Jurkat, Clone E6-1 (cell line): ENCODE measurements around the gene NSF.
"Not testable (repeated sequence)": the region's sequence is repeated elsewhere in the genome, so short reads cannot be mapped to it uniquely, and the experiment has no call there.

Source experiments
- DNase-seq: peaks from one replicate; pipeline ENCODE4 v3.0.0-alpha.2; 2011; ENCODE audit warnings: low read depth, low spot score
- H3K4me3 ChIP-seq: 2 replicates; pipeline ENCODE4 v1.5.1; 2011; ENCODE audit warnings: mild to moderate bottlenecking, low read length, control low read depth, moderate library complexity

NSF gene

GRCh38 chr17:46741122-46741730 is 150.8 kb downstream of the NSF start:
- no peak for DNase-seq
- H3K4me3 ChIP-seq = no peak overlapping the region

DNA sequence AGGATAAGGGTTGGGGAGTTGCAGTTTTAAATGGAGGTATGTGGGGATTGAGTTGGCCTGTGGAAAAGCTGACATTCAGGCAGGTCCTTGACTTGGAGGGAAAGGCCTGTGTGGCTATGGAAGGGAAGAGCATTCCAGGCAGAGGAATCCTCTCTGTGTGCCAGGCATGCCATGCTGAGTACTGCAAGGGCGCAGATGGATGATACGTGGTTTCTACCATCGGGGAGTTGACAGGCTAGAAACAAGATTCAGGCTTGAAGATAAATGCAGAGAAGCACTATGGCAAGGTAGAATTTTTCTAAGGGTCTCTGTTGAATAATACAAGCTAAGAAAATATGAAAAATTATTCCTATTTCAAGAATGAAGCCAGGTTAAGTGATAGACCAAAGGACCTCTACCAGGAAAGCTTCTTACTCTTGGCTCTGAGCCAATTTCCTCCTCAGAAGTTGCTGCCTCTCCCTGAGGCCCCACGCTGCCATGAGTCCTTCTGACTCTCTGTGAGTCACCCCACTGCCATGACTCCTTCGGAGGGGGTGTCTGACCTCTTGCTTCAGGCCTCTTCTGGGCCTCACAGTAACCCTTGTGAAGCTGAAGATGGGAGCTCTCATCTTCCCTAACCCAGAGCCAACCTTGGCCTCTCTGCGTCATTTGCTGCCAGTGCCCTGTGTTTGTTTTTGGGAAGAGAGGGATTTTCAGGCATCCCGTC is 152.2 kb downstream of the NSF start:
- H3K4me3 ChIP-seq = no peak overlapping the region
- no peak for DNase-seq

DNA sequence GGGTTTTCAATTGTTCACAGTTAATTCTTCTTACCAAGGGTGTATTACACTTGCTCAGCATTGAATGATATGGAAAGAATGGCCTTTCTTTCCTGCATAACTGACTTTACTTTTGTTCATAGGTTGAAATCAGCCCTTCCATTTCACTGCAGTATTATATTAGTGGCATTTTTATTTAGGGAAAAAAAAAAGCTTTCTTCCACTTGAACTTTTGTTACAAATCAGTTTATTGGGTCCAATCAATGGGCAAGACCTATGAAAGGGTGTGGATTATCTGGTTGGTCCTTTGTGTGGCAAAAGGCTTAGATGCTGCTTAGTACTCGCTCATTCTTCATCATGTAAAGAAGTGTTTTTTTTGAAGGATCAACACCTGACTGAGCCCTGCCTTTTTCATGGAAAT is 154.0 kb downstream of the NSF start:
- H3K4me3 ChIP-seq = no peak overlapping the region
- no peak for DNase-seq

DNA sequence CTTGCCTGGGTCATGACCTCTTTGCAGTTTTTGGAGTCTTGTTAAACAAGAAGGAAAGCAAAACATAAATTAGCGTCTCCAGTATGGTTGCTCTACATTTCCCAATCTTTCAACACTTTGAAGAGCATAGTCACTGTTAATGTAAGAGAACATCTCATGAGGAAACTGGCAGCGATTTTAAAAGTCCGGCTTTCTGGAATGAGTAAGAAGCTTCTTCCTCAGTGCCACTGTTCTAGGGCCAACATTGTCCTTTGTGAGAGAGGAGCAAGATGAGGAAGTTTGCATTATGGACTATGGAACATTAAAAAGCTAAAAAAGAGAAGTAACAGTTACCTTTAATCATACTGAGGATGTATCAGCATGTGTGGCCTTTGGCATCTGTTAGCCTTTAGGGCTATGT is 154.9 kb downstream of the NSF start:
- DNase-seq = no peak
- H3K4me3 ChIP-seq = no peak overlapping the region

DNA sequence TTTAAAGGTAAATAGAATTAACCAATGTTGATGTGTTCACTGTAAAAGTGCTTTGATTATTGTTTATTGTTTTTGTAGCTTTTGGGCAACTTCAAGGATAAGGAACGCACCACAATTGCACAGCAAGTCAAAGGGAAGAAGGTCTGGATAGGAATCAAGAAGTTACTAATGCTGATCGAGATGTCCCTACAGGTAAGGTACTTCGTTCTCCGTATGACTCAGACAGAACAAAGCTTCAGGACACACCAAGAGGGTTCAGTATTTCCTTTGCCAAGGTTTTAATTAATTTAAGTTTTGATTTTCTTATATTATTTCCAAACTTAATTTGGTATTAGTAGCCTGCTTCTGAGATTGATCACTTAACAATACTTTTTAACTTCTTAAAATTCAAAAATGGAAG is 161.0 kb downstream of the NSF start:
- no peak for DNase-seq
- no peak overlapping the region for H3K4me3 ChIP-seq

DNA sequence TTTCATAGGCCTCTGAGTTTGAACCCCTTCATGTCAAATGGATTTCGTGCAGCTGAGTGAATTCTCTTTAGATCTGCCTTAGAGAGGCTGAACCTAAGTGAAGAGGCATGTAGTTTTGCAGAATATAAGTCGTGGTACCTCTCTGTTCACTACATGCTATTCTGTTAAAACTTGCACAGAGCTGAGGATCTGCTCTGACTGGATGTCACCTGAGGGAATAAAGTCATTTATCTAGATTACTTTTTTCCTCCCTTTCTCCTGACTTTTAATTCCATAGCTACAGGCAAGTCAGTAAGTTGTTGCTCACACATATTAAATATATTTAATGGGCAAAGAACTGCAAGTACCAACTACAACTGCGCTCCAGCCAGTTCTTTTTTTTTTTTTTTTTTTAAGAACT is 163.3 kb downstream of the NSF start:
- no peak for DNase-seq
- H3K4me3 ChIP-seq = no peak overlapping the region

GRCh38 chr17:46756081-46756735 is 165.7 kb downstream of the NSF start:
- no peak for DNase-seq

DNA sequence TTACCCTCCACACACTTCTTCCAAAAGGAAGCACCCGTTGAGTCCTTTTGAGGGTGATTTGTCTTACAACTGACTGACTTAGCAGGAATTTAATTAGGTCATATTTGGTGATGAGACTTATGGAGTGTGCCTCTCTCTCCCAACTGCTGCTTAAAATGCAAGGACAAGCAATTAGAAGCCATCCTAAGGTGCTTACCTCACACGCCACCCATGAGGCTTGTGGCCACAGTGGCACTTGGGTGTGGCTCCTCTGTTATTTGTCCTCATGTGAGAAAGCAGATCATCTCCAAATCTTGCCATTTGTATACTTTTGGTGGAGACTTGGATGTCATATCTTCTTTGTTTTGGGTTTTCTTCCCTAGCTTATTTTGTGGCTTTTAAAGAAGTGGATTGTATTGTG is 166.4 kb downstream of the NSF start:
- no peak for DNase-seq
- H3K4me3 ChIP-seq = no peak overlapping the region

More at GRCh38 chr17:46756081-46756735, 165.7 kb downstream of the NSF start:
- no peak overlapping the region for H3K4me3 ChIP-seq

DNA sequence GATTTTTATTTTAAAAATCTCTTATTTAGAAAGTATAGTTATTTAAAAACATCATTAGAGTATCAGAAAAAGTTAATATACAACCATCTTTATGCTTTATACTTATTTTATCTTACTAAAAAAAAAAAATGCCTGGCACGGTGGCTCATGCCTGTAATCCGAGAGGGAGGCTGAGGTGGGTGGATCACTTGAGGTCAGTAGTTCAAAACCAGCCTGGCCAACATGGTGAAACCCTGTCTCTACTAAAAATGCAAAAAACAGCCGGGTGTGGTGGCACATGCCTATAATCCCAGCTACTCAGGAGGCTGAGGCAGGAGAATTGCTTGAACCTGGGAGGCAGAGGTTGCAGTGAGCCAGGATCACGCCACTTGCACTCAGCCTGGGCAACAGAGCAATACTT is 167.1 kb downstream of the NSF start:
- not testable (repeated sequence) for H3K4me3 ChIP-seq, DNase-seq

DNA sequence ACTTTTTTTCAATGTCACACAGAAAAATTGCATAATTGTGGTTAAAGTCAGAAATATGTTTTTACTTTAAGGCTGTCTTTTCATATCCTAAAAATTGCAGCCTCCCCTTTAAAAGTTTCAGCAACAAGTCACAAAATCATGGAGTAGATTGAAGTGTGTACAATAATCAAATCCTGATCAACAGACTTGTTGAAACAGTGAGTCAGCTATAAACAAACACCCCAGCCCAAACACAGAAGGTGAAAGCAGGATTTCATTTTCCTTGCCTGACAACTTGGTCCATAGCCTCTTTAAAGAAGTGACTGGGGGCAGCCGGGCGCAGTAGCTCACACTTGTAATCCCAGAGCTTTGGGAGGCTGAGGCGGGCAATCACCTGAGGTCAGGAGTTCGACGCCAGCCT is 168.1 kb downstream of the NSF start:
- H3K4me3 ChIP-seq = no peak overlapping the region
- no peak for DNase-seq

GRCh38 chr17:46759141-46759540 is 168.7 kb downstream of the NSF start:
- DNase-seq = no peak

GRCh38 chr17:46763416-46763815 is 172.9 kb downstream of the NSF start:
- DNase-seq = no peak
- H3K4me3 ChIP-seq = no peak overlapping the region

More at GRCh38 chr17:46759141-46759540, 168.7 kb downstream of the NSF start:
- no peak overlapping the region for H3K4me3 ChIP-seq

- no peak overlapping the region for H3K4me3 ChIP-seq
- no peak for DNase-seq
These were observed 173.7 kb downstream of the NSF start for GRCh38 chr17:46764000-46764708.

- H3K4me3 ChIP-seq = no peak overlapping the region
- no peak for DNase-seq
These were observed 174.4 kb downstream of the NSF start for GRCh38 chr17:46764709-46765401.

DNA sequence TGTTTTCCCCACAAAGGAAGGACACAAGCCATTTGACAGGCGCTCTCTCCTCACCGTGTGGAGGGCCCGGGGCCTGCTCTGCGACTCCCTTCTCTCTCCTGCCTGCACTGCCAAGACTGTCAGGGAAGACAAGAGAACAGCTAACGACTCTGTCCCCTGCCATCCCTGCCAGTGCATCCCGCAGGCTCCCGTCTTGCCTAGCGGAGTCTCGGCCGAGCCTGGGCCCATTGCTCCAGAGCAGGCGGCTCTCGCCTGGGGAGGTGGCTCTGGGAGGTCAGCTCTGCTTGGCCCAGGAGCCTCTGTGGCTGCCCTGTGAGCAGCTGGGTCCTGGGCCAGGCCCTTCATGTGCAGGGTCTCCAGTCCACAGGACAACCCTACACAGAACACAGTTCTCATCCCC is 175.0 kb downstream of the NSF start:
- H3K4me3 ChIP-seq = no peak overlapping the region
- DNase-seq = no peak

DNA sequence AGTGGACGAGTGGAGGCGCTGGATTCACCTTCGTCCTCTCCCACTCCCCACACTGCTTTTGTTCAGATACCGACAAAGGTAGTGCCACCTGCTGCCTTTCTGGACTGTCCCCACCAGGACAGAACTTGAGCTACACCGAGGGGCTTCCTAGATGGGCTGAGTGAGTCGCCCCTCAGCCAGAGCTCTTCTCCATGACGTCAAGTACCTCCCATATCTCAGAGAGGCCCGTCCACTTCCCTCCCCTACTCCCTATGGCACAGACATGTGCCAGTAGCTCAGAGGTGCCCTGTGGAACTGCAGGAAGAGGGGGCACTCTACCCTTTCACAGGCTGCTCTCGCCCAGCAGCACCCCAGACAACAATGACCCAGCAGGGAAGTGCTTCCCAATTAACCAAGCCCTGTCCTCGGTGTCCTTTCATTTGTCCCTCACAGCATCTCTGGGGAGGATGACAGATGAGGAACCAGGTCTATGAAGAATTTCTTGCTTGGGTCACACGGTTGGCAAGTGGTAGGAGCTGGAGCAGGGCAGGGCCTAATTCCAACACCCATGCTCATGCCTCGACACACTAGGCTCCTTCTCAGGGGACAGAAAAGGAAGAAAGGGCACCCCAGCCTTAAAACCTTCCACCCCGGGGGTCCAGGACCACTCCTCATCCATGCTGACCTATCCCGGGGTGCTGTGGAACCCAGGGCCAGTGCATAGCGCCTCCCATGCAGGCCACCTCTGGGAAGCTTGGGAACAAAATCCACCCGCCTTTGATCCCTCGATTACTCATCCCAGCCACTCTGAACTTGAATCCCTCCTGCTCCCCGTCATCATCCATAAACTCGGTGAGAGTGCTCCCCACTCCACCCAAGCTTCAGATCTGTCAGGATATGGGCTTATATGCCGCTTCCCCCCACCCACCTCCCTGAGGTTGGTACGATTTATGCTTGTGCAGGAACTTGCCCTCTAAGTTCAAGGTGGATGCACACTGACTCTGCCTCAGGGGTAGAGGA is 176.3 kb downstream of the NSF start:
- DNase-seq = no peak
- no peak overlapping the region for H3K4me3 ChIP-seq

DNA sequence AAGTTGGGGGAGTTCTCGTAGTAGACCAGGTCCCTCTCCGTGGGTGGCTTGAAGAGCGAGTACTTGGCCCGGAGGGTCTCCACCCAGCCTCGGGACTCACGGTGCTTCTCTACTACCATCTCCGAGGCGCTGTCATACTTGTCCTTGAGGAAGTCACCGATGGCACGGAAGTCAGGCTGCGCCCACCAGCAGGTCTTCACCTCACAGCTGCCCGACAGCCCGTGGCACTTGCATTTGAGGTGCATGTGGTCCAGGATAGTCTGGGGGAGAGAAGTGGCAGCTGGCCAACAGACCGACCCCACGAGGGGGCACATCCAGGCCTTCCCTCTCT is 178.0 kb downstream of the NSF start:
- H3K4me3 ChIP-seq = no peak overlapping the region
- no peak for DNase-seq

DNA sequence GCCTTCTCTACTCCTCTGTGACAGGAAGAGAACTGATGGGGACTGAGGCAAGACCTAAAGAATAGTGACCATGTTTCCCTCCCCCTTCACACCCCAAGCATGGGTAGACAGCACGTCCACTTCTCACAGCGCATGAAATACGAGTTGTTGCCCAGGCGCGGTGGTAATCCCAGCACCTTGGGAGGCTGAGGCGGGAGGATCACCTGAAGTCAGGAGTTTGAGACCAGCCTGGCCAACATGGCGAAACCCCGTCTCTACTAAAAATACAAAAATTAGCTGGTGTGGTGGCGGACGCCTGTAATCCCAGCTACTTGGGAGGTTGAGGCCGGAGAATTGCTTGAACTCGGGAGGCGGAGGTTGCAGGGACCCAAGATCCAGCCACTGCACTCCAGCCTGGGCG is 178.4 kb downstream of the NSF start:
- DNase-seq, H3K4me3 ChIP-seq: not testable (repeated sequence)
